Dermis blood vessel endothelial cell (primary cell): Measurements from ENCODE around the gene CCR6. TPM values are rescaled to one million over a fixed set of nuclear protein-coding genes. Genes with fewer than 3 reads are reported as not detected.
"Not testable (repeated sequence)": the region's sequence is repeated elsewhere in the genome, so short reads cannot be mapped to it uniquely, and the experiment has no call there.

Experiments used
- DNase-seq: peaks from one replicate; pipeline ENCODE4 v3.0.0; 2010
- total RNA-seq: library from RNA; depleted of rRNA; stranded (reverse); fragments of >200 nt; gene quantifications from 2 replicates; pipeline ENCODE4 v1.2.3, GENCODE V29; 2014

Gene CCR6
- total RNA-seq = not detected in 2 replicates

- DNase-seq = no peak
These were observed at the start of gene CCR6 for GRCh38 chr6:167122827-167123657. Gene CCR6 (plus strand): TSS chr6:167123096. CDS start chr6:167136135, 13,039 bp downstream.

GRCh38 chr6:167073679-167074274 lies 49.1 kb upstream of the CCR6 start:
- DNase-seq = no peak

- peak; percentile 46 for DNase-seq
These were observed 45.5 kb upstream of the CCR6 start for GRCh38 chr6:167077241-167077932.

- no peak for DNase-seq
These were observed 44.2 kb upstream of the CCR6 start for GRCh38 chr6:167078745-167079144.

GRCh38 chr6:167079853-167080297 lies 43.0 kb upstream of the CCR6 start:
- no peak for DNase-seq

GRCh38 chr6:167087857-167088354 lies 35.0 kb upstream of the CCR6 start:
- no peak for DNase-seq

- DNase-seq = not testable (repeated sequence)
These were observed 34.2 kb upstream of the CCR6 start for GRCh38 chr6:167088741-167089140.

GRCh38 chr6:167089243-167090142 lies 33.4 kb upstream of the CCR6 start:
- DNase-seq = no peak

- no peak for DNase-seq
These were observed 32.7 kb upstream of the CCR6 start for GRCh38 chr6:167090171-167090570.

GRCh38 chr6:167091026-167091804 lies 31.7 kb upstream of the CCR6 start:
- no peak for DNase-seq

- DNase-seq = no peak
These were observed 31.1 kb upstream of the CCR6 start for GRCh38 chr6:167091805-167092107.

- DNase-seq = no peak
These were observed 30.1 kb upstream of the CCR6 start for GRCh38 chr6:167092672-167093339.

- DNase-seq = no peak
These were observed 29.4 kb upstream of the CCR6 start for GRCh38 chr6:167093406-167093921.

- DNase-seq = peak; percentile 28
These were observed 28.9 kb upstream of the CCR6 start for GRCh38 chr6:167093922-167094432.

- no peak for DNase-seq
These were observed 28.5 kb upstream of the CCR6 start for GRCh38 chr6:167094436-167094819.

GRCh38 chr6:167094820-167095637 lies 27.9 kb upstream of the CCR6 start:
- no peak for DNase-seq

- DNase-seq = no peak
These were observed 27.0 kb upstream of the CCR6 start for GRCh38 chr6:167095888-167096287.

GRCh38 chr6:167096991-167097390 lies 25.9 kb upstream of the CCR6 start:
- no peak for DNase-seq

- DNase-seq = no peak
These were observed 25.1 kb upstream of the CCR6 start for GRCh38 chr6:167097770-167098169.

GRCh38 chr6:167098825-167099225 lies 24.1 kb upstream of the CCR6 start:
- DNase-seq = no peak
